HepG2 (cell line): ENCODE data around the gene GBE1. TPM values are rescaled to one million over a fixed set of nuclear protein-coding genes. Genes with fewer than 3 reads are reported as not detected.

Experiments used
- ATAC-seq: fragments of 200-7000 bp; cut with Tn5 transposase; 3 replicates; pipeline ENCODE4 v1.9.1; 2020; ENCODE audit warnings: mild to moderate bottlenecking, moderate library complexity
- BruUV-seq: library from RNA; stranded (reverse); fragments of 400-500 nt; replicated peaks from 2 replicates; lab custom pipeline; 2021; lab: Mats Ljungman, UMichigan
- CTCF ChIA-PET: fragments of 300-600 bp; formaldehyde crosslinking; extraction: SDS; loops from one replicate; lab custom pipeline; 2021; ENCODE audit warnings: low total read pairs, inconsistent platforms, low intra/inter-chr PET ratio; lab: Yijun Ruan, JAX
- POLR2A ChIA-PET: fragments of 350-600 bp; sonication (Branson Sonifier 250); formaldehyde crosslinking; loops from one replicate; lab custom pipeline; 2020; ENCODE audit warnings: antibody characterized with exemption, inconsistent platforms; lab: Yijun Ruan, JAX
- DNase-seq: peaks from one replicate; pipeline ENCODE4 v3.0.0-alpha.2; 2015; ENCODE audit warnings: low spot score
- FAIRE-seq: peaks from 3 replicates; lab custom pipeline; 2011; peaks lifted over from hg19 to GRCh38; lab: Jason Lieb, UNC
- H2AFZ ChIP-seq: one replicate; pipeline ENCODE4 v1.6.1; 2011; ENCODE audit warnings: low read length, inconsistent platforms
- H3K27ac ChIP-seq: fragments of 300-600 bp; 3 replicates; pipeline ENCODE4 v1.8.0; 2011; ENCODE audit warnings: mixed run types, mild to moderate bottlenecking, mixed read lengths, low read length, inconsistent platforms; ENCODE audit not compliant: insufficient read depth; ENCODE audit errors: extremely low read length
- H3K27me3 ChIP-seq, 2 experiments: fragments of 200-600 bp in 1 of 2; 2 replicates in 1 of 2; 3 replicates in 1 of 2; pipeline versions ENCODE4 v1.6.0 to v1.8.0; 2011; ENCODE audit warnings: low read length in 2 of 2, mild to moderate bottlenecking in 2 of 2, moderate library complexity in 2 of 2, inconsistent platforms in 1 of 2; ENCODE audit not compliant: insufficient read depth in 2 of 2, control insufficient read depth in 1 of 2
- H3K36me3 ChIP-seq, 2 experiments: fragments of 200-600 bp in 1 of 2; replicated peaks in 1 of 2; 2 replicates in 1 of 2; 3 replicates in 1 of 2; pipeline versions ENCODE4 v1.5.1 to v1.8.0; 2011; ENCODE audit warnings: low read length in 2 of 2, inconsistent platforms in 1 of 2; ENCODE audit not compliant: insufficient read depth in 2 of 2, control insufficient read depth in 1 of 2
- H3K4me1 ChIP-seq: 2 replicates; pipeline ENCODE4 v1.5.1; 2012; ENCODE audit warnings: low read length, inconsistent platforms; ENCODE audit not compliant: insufficient read depth
- H3K4me2 ChIP-seq: 2 replicates; pipeline ENCODE4 v1.6.0; 2011; ENCODE audit warnings: low read depth, low read length, inconsistent platforms
- H3K4me3 ChIP-seq, 3 experiments: fragments of 200-600 bp in 1 of 3; sonication (generic), shearing (Covaris generic) in 1 of 3; replicated peaks in 1 of 3; 2 replicates each; pipeline ENCODE4 v1.5.1; 2011 to 2016; ENCODE audit warnings: low read length in 3 of 3, inconsistent platforms in 2 of 3, low read depth in 2 of 3, mild to moderate bottlenecking in 2 of 3, control low read depth in 1 of 3, mixed read lengths in 1 of 3; ENCODE audit not compliant: insufficient read depth in 1 of 3
- H3K79me2 ChIP-seq: one replicate; pipeline ENCODE4 v1.6.1; 2011; ENCODE audit warnings: low read length, inconsistent platforms; ENCODE audit not compliant: insufficient read depth
- H3K9ac ChIP-seq: 2 replicates; pipeline ENCODE4 v1.6.0; 2011; ENCODE audit warnings: mild to moderate bottlenecking, low read depth, low read length, inconsistent platforms; ENCODE audit not compliant: insufficient read depth
- H3K9me3 ChIP-seq: 2 replicates; pipeline ENCODE4 v1.5.1; 2012; ENCODE audit warnings: mild to moderate bottlenecking, low read length
- H4K20me1 ChIP-seq: 2 replicates; pipeline ENCODE4 v1.6.0; 2011; ENCODE audit warnings: inconsistent platforms, mild to moderate bottlenecking, low read length, moderate library complexity; ENCODE audit not compliant: insufficient read depth
- ADNP ChIP-seq: sonication (generic); formaldehyde crosslinking; IDR thresholded peaks from 2 replicates; pipeline ENCODE4 v1.4.0; 2020; ENCODE audit warnings: missing genetic modification reagents
- CREB1 ChIP-seq, 2 experiments: fragments of 450-650 bp in 1 of 2; IDR thresholded peaks; 2 replicates each; pipeline ENCODE4 v1.6.1; 2016 to 2017; ENCODE audit warnings: control low read depth in 1 of 2, mild to moderate bottlenecking in 1 of 2, missing compliant biosample characterization in 1 of 2, missing genetic modification characterization in 1 of 2
- ETV6 ChIP-seq: sonication (generic); formaldehyde crosslinking; conservative IDR thresholded peaks from 2 replicates; pipeline ENCODE4 v1.4.0; 2020; ENCODE audit warnings: missing genetic modification reagents
- FOXK1 ChIP-seq: sonication (generic); formaldehyde crosslinking; IDR thresholded peaks from 2 replicates; pipeline ENCODE4 v1.4.0; 2020; ENCODE audit warnings: low read depth, missing genetic modification reagents, borderline replicate concordance
- MAFF ChIP-seq: IDR thresholded peaks from 2 replicates; pipeline ENCODE4 v1.6.1; 2011; ENCODE audit warnings: low read depth, low read length, improper control_type of control experiment
- MXD1 ChIP-seq: sonication (generic); formaldehyde crosslinking; IDR thresholded peaks from 2 replicates; pipeline ENCODE4 v1.4.0; 2020; ENCODE audit warnings: mild to moderate bottlenecking, missing genetic modification reagents
- NFKB2 ChIP-seq: sonication (generic); formaldehyde crosslinking; IDR thresholded peaks from 2 replicates; pipeline ENCODE4 v1.4.0; 2020; ENCODE audit warnings: missing genetic modification reagents, borderline replicate concordance
- PCBP2 ChIP-seq: fragments of 200-400 bp; formaldehyde crosslinking; optimal IDR thresholded peaks from 2 replicates; pipeline ENCODE3; 2018; ENCODE audit warnings: low read length, low read depth; ENCODE audit not compliant: poor library complexity, severe bottlenecking
- SMC3 ChIP-seq: IDR thresholded peaks from 2 replicates; pipeline ENCODE4 v1.6.1; 2011; ENCODE audit warnings: low read length, improper control_type of control experiment
- SSRP1 ChIP-seq: IDR thresholded peaks from 2 replicates; pipeline ENCODE4 v1.6.1; 2016; ENCODE audit warnings: control low read depth
- U2AF2 ChIP-seq: fragments of 200-400 bp; formaldehyde crosslinking; IDR thresholded peaks from 2 replicates; pipeline ENCODE4 v1.6.1; 2017; ENCODE audit warnings: low read depth, mild to moderate bottlenecking, low read length
- ZMYM3 ChIP-seq: sonication (generic); formaldehyde crosslinking; IDR thresholded peaks from 2 replicates; pipeline ENCODE4 v1.5.1; 2020; ENCODE audit warnings: mild to moderate bottlenecking, missing genetic modification reagents
- ZNF124 ChIP-seq: sonication (generic); formaldehyde crosslinking; IDR thresholded peaks from 2 replicates; pipeline ENCODE4 v1.4.0; 2020; ENCODE audit warnings: missing genetic modification reagents
- ZNF615 ChIP-seq: sonication (generic); formaldehyde crosslinking; IDR thresholded peaks from 2 replicates; pipeline ENCODE4 v1.5.0; 2020; ENCODE audit warnings: mild to moderate bottlenecking, missing genetic modification reagents, borderline replicate concordance
- ZSCAN9 ChIP-seq: IDR thresholded peaks from 2 replicates; pipeline ENCODE4 v1.6.1; 2016; ENCODE audit warnings: borderline replicate concordance
- WGBS: methylation state at CpG from one replicate; pipeline ENCODE4 v1.1.6; 2017; ENCODE audit warnings: low lambda C conversion rate; 5-methylcytosine and 5-hydroxymethylcytosine counted together
- in situ Hi-C: cut with HindIII; loops from 2 replicates; pipeline ENCODE4 v1.10.0; 2017; ENCODE audit warnings: low pct_unique_long_range_greater_than_20kb; ENCODE audit not compliant: extremely low pct_ligation_motif_present
- intact Hi-C: fragments of 100-400 bp; cut with micrococcal nuclease; formaldehyde crosslinking; loops from one replicate; pipeline ENCODE4 v1.10.0; 2022; ENCODE audit not compliant: unreplicated experiment
- polyA plus RNA-seq, 8 experiments: library from polyadenylated mRNA; depleted of rRNA in 3 of 8; stranded (reverse) in 7 of 8; unstranded in 1 of 8; fragments of >200 nt; fragmentation: Illumina TruSeq in 4 of 8; extraction: Trizol in 4 of 8; gene quantifications; 2 replicates each; pipeline versions ENCODE4 v1.2.1 to v1.2.3, GENCODE V29; 2011 to 2016; ENCODE audit warnings: low read depth in 4 of 8, missing spikeins in 1 of 8, mixed read lengths in 1 of 8; ENCODE audit not compliant: insufficient read depth in 1 of 8
- total RNA-seq, 5 experiments: library from RNA; depleted of rRNA; stranded (reverse); fragments of >200 nt; fragmentation: Illumina TruSeq; extraction: Trizol; gene quantifications; 2 replicates each; pipeline ENCODE4 v1.2.3, GENCODE V29; 2016; ENCODE audit warnings: low read depth in 1 of 5
- TF ChIP-seq, protein P1 (sequence below): sonication (generic); formaldehyde crosslinking; IDR thresholded peaks from 2 replicates; pipeline ENCODE4 v1.5.1; 2020; ENCODE audit warnings: missing genetic modification reagents, mild to moderate bottlenecking, borderline replicate concordance
- TF ChIP-seq, protein P2 (sequence below): sonication (generic); formaldehyde crosslinking; IDR thresholded peaks from 2 replicates; pipeline ENCODE4 v1.8.0; 2022; ENCODE audit warnings: missing genetic modification reagents, mild to moderate bottlenecking, moderate library complexity, borderline replicate concordance
- TF ChIP-seq, protein P3 (sequence below): sonication (generic); formaldehyde crosslinking; IDR thresholded peaks from 2 replicates; pipeline ENCODE4 v1.4.0; 2020; ENCODE audit warnings: low read depth, missing genetic modification reagents

Gene GBE1
- total and polyA plus RNA-seq, 2 of the 13 experiments (the other 11 are each of a cell fraction or from before 2014, with no cell fraction given), result 22.9 to 36.1 TPM

GRCh38 chr3:81503026-81503425 is 258.4 kb downstream of the GBE1 start:
- H3K4me2 ChIP-seq, result no peak overlapping the region
- FAIRE-seq (no peak), ATAC-seq (no peak), DNase-seq (no peak)
- H3K4me1 ChIP-seq, result no peaks in the 10 kb centered on the region
- WGBS, result 100% methylated on average over 2 of the region's 2 CpGs
- H3K9ac ChIP-seq, result no peak overlapping the region
- no TSS peak for BruUV-seq
- no peaks in the 10 kb centered on the region for H3K36me3 ChIP-seq
- H2AFZ ChIP-seq, result no peak overlapping the region
- TF ChIP-seq ZMYM3 (no peak), PCBP2 (no peak), ZSCAN9 (CRISPR knock-in tag) (no peak), NFKB2 (no peak), ZNF124 (CRISPR knock-in tag) (no peak), MAFF (no peak), SSRP1 (CRISPR knock-in tag) (no peak), FOXK1 (CRISPR knock-in tag) (no peak), ADNP (CRISPR knock-in tag) (no peak), SMC3 (no peak), CREB1 (IDR thresholded peaks at IDR 0.05) (no peak), CREB1 (CRISPR knock-in tag; IDR thresholded peaks at IDR 0.05) (no peak), MXD1 (no peak), U2AF2 (no peak), ZNF615 (CRISPR knock-in tag) (no peak), ETV6 (CRISPR knock-in tag) (no peak)
- TF ChIP-seq, protein P1, sequence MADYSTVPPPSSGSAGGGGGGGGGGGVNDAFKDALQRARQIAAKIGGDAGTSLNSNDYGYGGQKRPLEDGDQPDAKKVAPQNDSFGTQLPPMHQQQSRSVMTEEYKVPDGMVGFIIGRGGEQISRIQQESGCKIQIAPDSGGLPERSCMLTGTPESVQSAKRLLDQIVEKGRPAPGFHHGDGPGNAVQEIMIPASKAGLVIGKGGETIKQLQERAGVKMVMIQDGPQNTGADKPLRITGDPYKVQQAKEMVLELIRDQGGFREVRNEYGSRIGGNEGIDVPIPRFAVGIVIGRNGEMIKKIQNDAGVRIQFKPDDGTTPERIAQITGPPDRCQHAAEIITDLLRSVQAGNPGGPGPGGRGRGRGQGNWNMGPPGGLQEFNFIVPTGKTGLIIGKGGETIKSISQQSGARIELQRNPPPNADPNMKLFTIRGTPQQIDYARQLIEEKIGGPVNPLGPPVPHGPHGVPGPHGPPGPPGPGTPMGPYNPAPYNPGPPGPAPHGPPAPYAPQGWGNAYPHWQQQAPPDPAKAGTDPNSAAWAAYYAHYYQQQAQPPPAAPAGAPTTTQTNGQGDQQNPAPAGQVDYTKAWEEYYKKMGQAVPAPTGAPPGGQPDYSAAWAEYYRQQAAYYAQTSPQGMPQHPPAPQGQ (CRISPR knock-in tag), result no peak
- TF ChIP-seq, protein P2, sequence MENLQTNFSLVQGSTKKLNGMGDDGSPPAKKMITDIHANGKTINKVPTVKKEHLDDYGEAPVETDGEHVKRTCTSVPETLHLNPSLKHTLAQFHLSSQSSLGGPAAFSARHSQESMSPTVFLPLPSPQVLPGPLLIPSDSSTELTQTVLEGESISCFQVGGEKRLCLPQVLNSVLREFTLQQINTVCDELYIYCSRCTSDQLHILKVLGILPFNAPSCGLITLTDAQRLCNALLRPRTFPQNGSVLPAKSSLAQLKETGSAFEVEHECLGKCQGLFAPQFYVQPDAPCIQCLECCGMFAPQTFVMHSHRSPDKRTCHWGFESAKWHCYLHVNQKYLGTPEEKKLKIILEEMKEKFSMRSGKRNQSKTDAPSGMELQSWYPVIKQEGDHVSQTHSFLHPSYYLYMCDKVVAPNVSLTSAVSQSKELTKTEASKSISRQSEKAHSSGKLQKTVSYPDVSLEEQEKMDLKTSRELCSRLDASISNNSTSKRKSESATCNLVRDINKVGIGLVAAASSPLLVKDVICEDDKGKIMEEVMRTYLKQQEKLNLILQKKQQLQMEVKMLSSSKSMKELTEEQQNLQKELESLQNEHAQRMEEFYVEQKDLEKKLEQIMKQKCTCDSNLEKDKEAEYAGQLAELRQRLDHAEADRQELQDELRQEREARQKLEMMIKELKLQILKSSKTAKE (CRISPR knock-in tag), result no peak
- TF ChIP-seq, protein P3, sequence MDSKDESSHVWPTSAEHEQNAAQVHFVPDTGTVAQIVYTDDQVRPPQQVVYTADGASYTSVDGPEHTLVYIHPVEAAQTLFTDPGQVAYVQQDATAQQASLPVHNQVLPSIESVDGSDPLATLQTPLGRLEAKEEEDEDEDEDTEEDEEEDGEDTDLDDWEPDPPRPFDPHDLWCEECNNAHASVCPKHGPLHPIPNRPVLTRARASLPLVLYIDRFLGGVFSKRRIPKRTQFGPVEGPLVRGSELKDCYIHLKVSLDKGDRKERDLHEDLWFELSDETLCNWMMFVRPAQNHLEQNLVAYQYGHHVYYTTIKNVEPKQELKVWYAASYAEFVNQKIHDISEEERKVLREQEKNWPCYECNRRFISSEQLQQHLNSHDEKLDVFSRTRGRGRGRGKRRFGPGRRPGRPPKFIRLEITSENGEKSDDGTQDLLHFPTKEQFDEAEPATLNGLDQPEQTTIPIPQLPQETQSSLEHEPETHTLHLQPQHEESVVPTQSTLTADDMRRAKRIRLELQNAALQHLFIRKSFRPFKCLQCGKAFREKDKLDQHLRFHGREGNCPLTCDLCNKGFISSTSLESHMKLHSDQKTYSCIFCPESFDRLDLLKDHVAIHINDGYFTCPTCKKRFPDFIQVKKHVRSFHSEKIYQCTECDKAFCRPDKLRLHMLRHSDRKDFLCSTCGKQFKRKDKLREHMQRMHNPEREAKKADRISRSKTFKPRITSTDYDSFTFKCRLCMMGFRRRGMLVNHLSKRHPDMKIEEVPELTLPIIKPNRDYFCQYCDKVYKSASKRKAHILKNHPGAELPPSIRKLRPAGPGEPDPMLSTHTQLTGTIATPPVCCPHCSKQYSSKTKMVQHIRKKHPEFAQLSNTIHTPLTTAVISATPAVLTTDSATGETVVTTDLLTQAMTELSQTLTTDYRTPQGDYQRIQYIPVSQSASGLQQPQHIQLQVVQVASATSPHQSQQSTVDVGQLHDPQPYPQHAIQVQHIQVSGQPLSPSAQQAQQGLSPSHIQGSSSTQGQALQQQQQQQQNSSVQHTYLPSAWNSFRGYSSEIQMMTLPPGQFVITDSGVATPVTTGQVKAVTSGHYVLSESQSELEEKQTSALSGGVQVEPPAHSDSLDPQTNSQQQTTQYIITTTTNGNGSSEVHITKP (CRISPR knock-in tag), result no peak
- TF ChIP-seq, all 625 proteins: peak for 0
- Histone ChIP-seq H3K27ac (no peak overlapping the region), H3K9me3 (no peaks in the 10 kb centered on the region), H4K20me1 (no peaks in the 10 kb centered on the region), H3K4me3 (no peak overlapping the region), H3K79me2 (no peaks in the 10 kb centered on the region), H3K27me3 (no peaks in the 10 kb centered on the region)
- ChIA-PET POLR2A (no interaction called here), CTCF (no interaction called here)
- intact Hi-C loops (no loop called here), in situ Hi-C loops (no loop called here)
